Testis (tissue), 2 donors: Measurements from ENCODE around the gene TSPAN17.

Source experiments
- CTCF ChIP-seq, 3 experiments: fragments of 450-650 bp in 2 of 3; fragments of 200-600 bp in 1 of 3; sonication (generic) in 1 of 3; IDR thresholded peaks; one replicate each; pipeline ENCODE4 v1.5.1; 2016 to 2019; ENCODE audit warnings: antibody characterized with exemption in 3 of 3, mild to moderate bottlenecking in 2 of 3, moderate library complexity in 1 of 3
- POLR2A ChIP-seq: fragments of 450-650 bp; IDR thresholded peaks from one replicate; pipeline ENCODE4 v1.6.1; 2017; ENCODE audit warnings: antibody characterized with exemption, mild to moderate bottlenecking, moderate library complexity

GRCh38 chr5:176624142-176624541, 23.1 kb upstream of the TSPAN17 start:
- TF ChIP-seq CTCF (IDR thresholded peaks at IDR 0.05) (no peak), POLR2A (no peak)
